Measurements from ENCODE around the gene LRIG1. TPM values are rescaled to one million over a fixed set of nuclear protein-coding genes. Genes with fewer than 3 reads are reported as not detected.

LRIG1 gene
- total RNA-seq, 1 donor from 2014 or later = 30.2 TPM

DNA sequence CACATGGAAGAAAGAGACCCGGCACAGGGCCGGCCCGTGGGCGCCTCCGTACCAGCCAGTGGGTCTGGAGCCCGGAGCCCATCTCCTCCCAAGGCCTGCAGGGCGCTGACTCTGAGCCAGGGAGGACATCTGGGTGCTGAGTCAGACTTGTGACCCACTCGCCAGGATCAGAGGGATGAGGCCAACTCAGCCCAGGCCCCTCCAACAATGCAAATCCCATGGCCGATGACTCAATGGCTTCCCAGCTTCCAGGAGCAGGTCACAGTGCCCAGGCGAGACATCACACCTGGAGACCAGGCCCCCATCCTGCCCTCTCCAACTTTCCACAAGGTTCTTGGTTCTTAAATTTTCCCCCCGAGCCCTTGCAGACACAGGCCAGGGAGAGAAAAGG lies 95.1 kb downstream of the LRIG1 start:
- no peaks in the 10 kb centered on the region for H3K36me3 Mint-ChIP-seq (ENCODE audit: unreplicated experiment)
- H3K27me3 Mint-ChIP-seq (ENCODE audit: unreplicated experiment) = peaks cover 10% of the 10 kb centered on the region
- H3K4me3 Mint-ChIP-seq (ENCODE audit: unreplicated experiment) = no peak overlapping the region
- H3K27ac Mint-ChIP-seq (ENCODE audit: unreplicated experiment) = no peak overlapping the region
- no peak for DNase-seq
- H3K9me3 Mint-ChIP-seq (ENCODE audit: unreplicated experiment) = peaks cover 12% of the 10 kb centered on the region
- H3K4me1 Mint-ChIP-seq (ENCODE audit: low read depth, unreplicated experiment) = peaks cover 33% of the 10 kb centered on the region
- TF ChIP-seq, protein P1, sequence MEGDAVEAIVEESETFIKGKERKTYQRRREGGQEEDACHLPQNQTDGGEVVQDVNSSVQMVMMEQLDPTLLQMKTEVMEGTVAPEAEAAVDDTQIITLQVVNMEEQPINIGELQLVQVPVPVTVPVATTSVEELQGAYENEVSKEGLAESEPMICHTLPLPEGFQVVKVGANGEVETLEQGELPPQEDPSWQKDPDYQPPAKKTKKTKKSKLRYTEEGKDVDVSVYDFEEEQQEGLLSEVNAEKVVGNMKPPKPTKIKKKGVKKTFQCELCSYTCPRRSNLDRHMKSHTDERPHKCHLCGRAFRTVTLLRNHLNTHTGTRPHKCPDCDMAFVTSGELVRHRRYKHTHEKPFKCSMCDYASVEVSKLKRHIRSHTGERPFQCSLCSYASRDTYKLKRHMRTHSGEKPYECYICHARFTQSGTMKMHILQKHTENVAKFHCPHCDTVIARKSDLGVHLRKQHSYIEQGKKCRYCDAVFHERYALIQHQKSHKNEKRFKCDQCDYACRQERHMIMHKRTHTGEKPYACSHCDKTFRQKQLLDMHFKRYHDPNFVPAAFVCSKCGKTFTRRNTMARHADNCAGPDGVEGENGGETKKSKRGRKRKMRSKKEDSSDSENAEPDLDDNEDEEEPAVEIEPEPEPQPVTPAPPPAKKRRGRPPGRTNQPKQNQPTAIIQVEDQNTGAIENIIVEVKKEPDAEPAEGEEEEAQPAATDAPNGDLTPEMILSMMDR (IDR thresholded peaks at IDR 0.05; ENCODE audit: partially characterized antibody, unreplicated experiment) = no peak

DNA sequence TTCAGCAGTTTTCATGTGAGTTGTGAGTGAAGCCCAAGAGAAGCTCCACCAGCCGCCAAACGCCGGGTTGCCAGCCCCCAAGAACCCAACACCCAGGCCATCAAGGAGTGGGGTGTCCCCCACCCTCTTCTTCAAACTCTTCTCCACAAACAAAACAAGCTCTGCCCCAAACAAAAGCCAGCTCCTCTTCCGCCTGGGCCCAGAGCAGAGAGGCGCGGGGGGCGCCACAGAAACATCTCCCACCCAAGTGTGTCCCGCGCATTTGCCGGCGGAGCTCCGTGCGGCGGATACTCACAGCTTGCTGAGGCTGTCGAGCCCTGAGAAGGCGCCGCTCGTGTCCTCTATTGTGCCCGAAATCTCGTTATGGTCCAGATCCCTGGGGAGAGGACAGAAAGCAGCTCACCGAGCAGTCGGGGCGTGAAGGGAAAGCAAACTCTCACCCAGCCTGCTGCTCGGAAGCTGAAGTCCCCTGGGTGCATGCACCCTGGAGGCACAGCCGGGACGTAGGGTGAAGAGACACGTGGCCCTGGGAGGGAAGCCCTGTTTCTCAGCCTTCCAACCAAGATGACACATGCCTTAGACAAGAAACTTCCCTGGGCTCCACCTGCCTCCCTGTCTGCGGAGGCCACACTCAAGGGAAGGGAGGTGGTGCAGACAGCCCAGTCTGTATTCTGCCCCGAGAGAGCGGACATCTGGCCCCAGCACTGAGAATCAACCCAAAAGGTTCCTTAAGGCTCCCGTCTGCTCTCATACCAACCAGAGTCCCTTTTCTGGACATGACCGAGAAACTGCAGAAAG lies 95.7 kb downstream of the LRIG1 start:
- TF ChIP-seq, protein P1 (IDR thresholded peaks at IDR 0.05; ENCODE audit: partially characterized antibody, unreplicated experiment) = no peak
- peaks cover 10% of the 10 kb centered on the region for H3K27me3 Mint-ChIP-seq (ENCODE audit: unreplicated experiment)
- no peak overlapping the region for H3K4me3 Mint-ChIP-seq (ENCODE audit: unreplicated experiment)
- no peak for DNase-seq
- H3K9me3 Mint-ChIP-seq (ENCODE audit: unreplicated experiment) = peaks cover 12% of the 10 kb centered on the region
- peak overlapping the region; percentile 64 for H3K27ac Mint-ChIP-seq (ENCODE audit: unreplicated experiment)
- peaks cover 33% of the 10 kb centered on the region for H3K4me1 Mint-ChIP-seq (ENCODE audit: low read depth, unreplicated experiment)
- H3K36me3 Mint-ChIP-seq (ENCODE audit: unreplicated experiment) = no peaks in the 10 kb centered on the region

DNA sequence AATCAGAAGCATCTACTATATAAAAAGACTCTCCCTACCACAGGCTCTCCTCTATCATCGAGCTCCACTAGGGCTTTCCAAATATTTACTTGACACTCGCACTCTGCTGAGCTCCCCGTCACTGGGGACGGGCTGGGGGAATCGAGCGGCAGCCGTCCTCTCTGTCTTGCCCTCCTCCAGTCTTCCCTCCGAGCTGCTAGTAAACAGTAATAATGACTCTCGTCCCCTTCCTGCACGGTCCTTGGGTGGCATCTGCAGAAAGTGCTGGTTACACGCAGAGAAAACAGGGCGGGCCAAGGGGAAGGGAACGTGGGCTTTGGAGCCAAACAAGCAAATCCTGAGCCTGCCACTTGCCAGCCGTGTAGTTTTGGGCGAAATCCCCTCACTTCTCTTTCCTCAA lies 96.6 kb downstream of the LRIG1 start:
- peaks cover 9% of the 10 kb centered on the region for H3K27me3 Mint-ChIP-seq (ENCODE audit: unreplicated experiment)
- no peak overlapping the region for H3K4me3 Mint-ChIP-seq (ENCODE audit: unreplicated experiment)
- H3K27ac Mint-ChIP-seq (ENCODE audit: unreplicated experiment) = no peak overlapping the region
- H3K9me3 Mint-ChIP-seq (ENCODE audit: unreplicated experiment) = peaks cover 12% of the 10 kb centered on the region
- TF ChIP-seq, protein P1 (IDR thresholded peaks at IDR 0.05; ENCODE audit: partially characterized antibody, unreplicated experiment) = no peak
- DNase-seq = no peak
- H3K36me3 Mint-ChIP-seq (ENCODE audit: unreplicated experiment) = no peaks in the 10 kb centered on the region
- H3K4me1 Mint-ChIP-seq (ENCODE audit: low read depth, unreplicated experiment) = peaks cover 35% of the 10 kb centered on the region

DNA sequence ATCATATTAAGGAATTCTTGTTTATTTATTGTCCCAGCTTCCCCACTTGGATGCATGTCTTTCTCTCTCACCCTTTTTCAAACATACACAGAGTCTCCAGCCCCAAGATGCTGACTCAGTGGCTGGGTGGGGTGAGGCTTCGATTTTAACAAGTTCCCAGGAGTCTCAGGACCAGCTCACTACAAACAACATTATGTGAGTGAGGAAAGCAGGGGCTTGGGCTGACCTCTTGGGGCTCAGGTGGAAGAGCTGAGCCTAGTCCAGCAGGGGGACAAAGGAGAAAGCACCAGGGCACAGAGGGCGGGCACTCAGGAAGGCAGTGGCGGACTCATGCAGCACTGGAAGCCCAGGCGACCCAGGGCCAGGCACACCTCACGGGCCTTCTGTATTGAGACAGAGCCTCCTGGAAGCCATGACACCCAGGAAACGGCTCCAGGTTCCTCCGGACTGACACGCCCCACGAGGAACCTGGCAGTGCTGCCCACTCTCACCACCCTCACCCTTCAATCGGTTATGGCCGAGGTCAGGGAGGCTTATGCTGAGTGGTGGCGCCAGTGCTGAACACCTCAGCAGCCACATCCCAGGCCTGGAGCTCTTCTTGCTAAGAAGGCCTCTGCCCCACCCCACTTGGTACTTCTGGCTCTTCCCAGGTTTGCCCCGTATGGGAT lies 97.4 kb downstream of the LRIG1 start:
- Mint-ChIP-seq H3K4me1 (ENCODE audit: low read depth, unreplicated experiment) (peaks cover 34% of the 10 kb centered on the region), H3K9me3 (ENCODE audit: unreplicated experiment) (peaks cover 17% of the 10 kb centered on the region), H3K27ac (ENCODE audit: unreplicated experiment) (no peak overlapping the region), H3K36me3 (ENCODE audit: unreplicated experiment) (no peaks in the 10 kb centered on the region), H3K4me3 (ENCODE audit: unreplicated experiment) (no peak overlapping the region), H3K27me3 (ENCODE audit: unreplicated experiment) (peaks cover 12% of the 10 kb centered on the region)
- TF ChIP-seq, protein P1 (IDR thresholded peaks at IDR 0.05; ENCODE audit: partially characterized antibody, unreplicated experiment) = no peak
- DNase-seq = no peak
